ENCODE measurements around the gene CELSR1.

CELSR1 gene

GRCh38 chr22:46460857-46461256 is 76.6 kb downstream of the CELSR1 start:
- Histone ChIP-seq H3K4me3 (ENCODE audit: low read depth, low read length) (no peak overlapping the region), H3K27ac (ENCODE audit: low read depth, low read length) (no peak overlapping the region), H3K9me3 (ENCODE audit: insufficient read depth, low read depth, low read length) (no peaks in the 10 kb centered on the region), H3K4me1 (ENCODE audit: control insufficient read depth in 1 of 2, insufficient read depth in 2 of 2, low read length in 2 of 2) (peaks cover 22 to 25% of the 10 kb centered on the region in 2 experiments), H3K18ac (ENCODE audit: low read length) (no peak overlapping the region), H3K14ac (ENCODE audit: low read length) (no peak overlapping the region), H3K4me2 (ENCODE audit: low read length) (no peak overlapping the region), H4K91ac (ENCODE audit: low read depth, low read length) (no peak overlapping the region), H3K79me2 (ENCODE audit: control insufficient read depth, insufficient read depth, low read length, poor library complexity) (peaks cover 1% of the 10 kb centered on the region), H3K23ac (ENCODE audit: low read length) (no peak overlapping the region), H3K4ac (ENCODE audit: low read depth, low read length) (no peak overlapping the region), H3K36me3 (ENCODE audit: control insufficient read depth in 1 of 2, insufficient read depth in 2 of 2, low read length in 2 of 2) (peaks cover 8 to 9% of the 10 kb centered on the region in 2 experiments), H3K79me1 (ENCODE audit: low read length) (peaks cover 10% of the 10 kb centered on the region), H2AK5ac (ENCODE audit: low read length) (no peak overlapping the region), H2BK5ac (ENCODE audit: low read depth, low read length, poor library complexity) (no peak overlapping the region), H4K12ac (ENCODE audit: low read depth, low read length) (no peak overlapping the region), H2AFZ (ENCODE audit: insufficient read depth, low read length, poor library complexity) (no peak overlapping the region), H2BK12ac (ENCODE audit: low read length) (no peak overlapping the region), H3K9ac (ENCODE audit: low read length) (no peak overlapping the region), H2BK120ac (ENCODE audit: insufficient read depth, low read length, poor library complexity) (no peak overlapping the region), H4K8ac (ENCODE audit: low read depth, low read length) (no peak overlapping the region), H3K27me3 (ENCODE audit: insufficient read depth, low read length) (no peaks in the 10 kb centered on the region)
- no peak for DNase-seq
- WGBS (ENCODE audit: extremely low coverage, insufficient coverage, insufficient read length) = no CpG with 5 or more reads among the region's 12 CpGs

GRCh38 chr22:46459347-46460065 is 77.9 kb downstream of the CELSR1 start:
- peaks cover 1% of the 10 kb centered on the region for H3K9me3 ChIP-seq (ENCODE audit: insufficient read depth, low read depth, low read length)
- no peak for DNase-seq

GRCh38 chr22:46458525-46458924 is 78.9 kb downstream of the CELSR1 start:
- no peaks in the 10 kb centered on the region for H3K27me3 ChIP-seq (ENCODE audit: insufficient read depth, low read length)

More at GRCh38 chr22:46459347-46460065, 77.9 kb downstream of the CELSR1 start:
- no peak overlapping the region for H3K4ac ChIP-seq (ENCODE audit: low read depth, low read length)
- H2BK120ac ChIP-seq (ENCODE audit: insufficient read depth, low read length, poor library complexity) = no peak overlapping the region
- peak overlapping the region; percentile 62 for H2BK12ac ChIP-seq (ENCODE audit: low read length)
- H3K27me3 ChIP-seq (ENCODE audit: insufficient read depth, low read length) = no peaks in the 10 kb centered on the region
- H3K4me2 ChIP-seq (ENCODE audit: low read length) = no peak overlapping the region
- H3K9ac ChIP-seq (ENCODE audit: low read length) = no peak overlapping the region
- no peak overlapping the region for H2BK5ac ChIP-seq (ENCODE audit: low read depth, low read length, poor library complexity)
- H2AK5ac ChIP-seq (ENCODE audit: low read length) = peak overlapping the region; percentile 19
- no peak overlapping the region for H2AFZ ChIP-seq (ENCODE audit: insufficient read depth, low read length, poor library complexity)
- H3K23ac ChIP-seq (ENCODE audit: low read length) = no peak overlapping the region
- peaks cover 1% of the 10 kb centered on the region for H3K79me2 ChIP-seq (ENCODE audit: control insufficient read depth, insufficient read depth, low read length, poor library complexity)
- no peak overlapping the region for H4K8ac ChIP-seq (ENCODE audit: low read depth, low read length)
- H3K4me3 ChIP-seq (ENCODE audit: low read depth, low read length) = no peak overlapping the region
- no peak overlapping the region for H3K27ac ChIP-seq (ENCODE audit: low read depth, low read length)
- H3K79me1 ChIP-seq (ENCODE audit: low read length) = peaks cover 12% of the 10 kb centered on the region
- no peak overlapping the region for H3K14ac ChIP-seq (ENCODE audit: low read length)
- H4K12ac ChIP-seq (ENCODE audit: low read depth, low read length) = no peak overlapping the region
- H3K4me1 ChIP-seq (ENCODE audit: control insufficient read depth in 1 of 2, insufficient read depth in 2 of 2, low read length in 2 of 2) = peaks cover 26 to 34% of the 10 kb centered on the region in 2 experiments
- no peak overlapping the region for H3K18ac ChIP-seq (ENCODE audit: low read length)
- peaks cover 8 to 9% of the 10 kb centered on the region in 2 experiments for H3K36me3 ChIP-seq (ENCODE audit: control insufficient read depth in 1 of 2, insufficient read depth in 2 of 2, low read length in 2 of 2)
- no CpG with 5 or more reads among the region's 17 CpGs for WGBS (ENCODE audit: extremely low coverage, insufficient coverage, insufficient read length)
- H4K91ac ChIP-seq (ENCODE audit: low read depth, low read length) = peak overlapping the region; percentile 52

GRCh38 chr22:46457502-46458488 is 79.6 kb downstream of the CELSR1 start:
- Histone ChIP-seq H4K12ac (ENCODE audit: low read depth, low read length) (no peak overlapping the region), H4K8ac (ENCODE audit: low read depth, low read length) (peak overlapping the region; percentile 1), H2BK120ac (ENCODE audit: insufficient read depth, low read length, poor library complexity) (peak overlapping the region; percentile 24), H4K91ac (ENCODE audit: low read depth, low read length) (peak overlapping the region; percentile 78), H3K4ac (ENCODE audit: low read depth, low read length) (peak overlapping the region; percentile 0), H3K4me1 (ENCODE audit: control insufficient read depth in 1 of 2, insufficient read depth in 2 of 2, low read length in 2 of 2) (peaks cover 42 to 51% of the 10 kb centered on the region in 2 experiments), H3K27me3 (ENCODE audit: insufficient read depth, low read length) (no peaks in the 10 kb centered on the region), H3K18ac (ENCODE audit: low read length) (peak overlapping the region; percentile 7), H3K4me2 (ENCODE audit: low read length) (peak overlapping the region; percentile 34), H3K36me3 (ENCODE audit: control insufficient read depth in 1 of 2, insufficient read depth in 2 of 2, low read length in 2 of 2) (peaks cover 0 to 2% of the 10 kb centered on the region in 2 experiments), H3K27ac (ENCODE audit: low read depth, low read length) (peak overlapping the region; percentile 54), H3K4me3 (ENCODE audit: low read depth, low read length) (no peak overlapping the region), H3K23ac (ENCODE audit: low read length) (no peak overlapping the region), H2AFZ (ENCODE audit: insufficient read depth, low read length, poor library complexity) (no peak overlapping the region), H2BK12ac (ENCODE audit: low read length) (peak overlapping the region; percentile 15), H3K79me1 (ENCODE audit: low read length) (peaks cover 21% of the 10 kb centered on the region), H2BK5ac (ENCODE audit: low read depth, low read length, poor library complexity) (peak overlapping the region; percentile 7), H3K14ac (ENCODE audit: low read length) (peak overlapping the region; percentile 17), H3K79me2 (ENCODE audit: control insufficient read depth, insufficient read depth, low read length, poor library complexity) (peaks cover 1% of the 10 kb centered on the region), H3K9ac (ENCODE audit: low read length) (no peak overlapping the region), H2AK5ac (ENCODE audit: low read length) (peak overlapping the region; percentile 8), H3K9me3 (ENCODE audit: insufficient read depth, low read depth, low read length) (peaks cover 1% of the 10 kb centered on the region)
- WGBS (ENCODE audit: extremely low coverage, insufficient coverage, insufficient read length) = no CpG with 5 or more reads among the region's 34 CpGs
- peak; percentile 97 to 98 for DNase-seq

More at GRCh38 chr22:46458525-46458924, 78.9 kb downstream of the CELSR1 start:
- H4K8ac ChIP-seq (ENCODE audit: low read depth, low read length) = peak overlapping the region; percentile 1
- H3K23ac ChIP-seq (ENCODE audit: low read length) = no peak overlapping the region
- DNase-seq = peak in 1 of 2 donors; percentile 20
- H3K4me2 ChIP-seq (ENCODE audit: low read length) = no peak overlapping the region
- peak overlapping the region; percentile 7 for H2BK5ac ChIP-seq (ENCODE audit: low read depth, low read length, poor library complexity)
- peak overlapping the region; percentile 0 for H3K4ac ChIP-seq (ENCODE audit: low read depth, low read length)
- no peak overlapping the region for H2AFZ ChIP-seq (ENCODE audit: insufficient read depth, low read length, poor library complexity)
- H3K14ac ChIP-seq (ENCODE audit: low read length) = peak overlapping the region; percentile 17
- H3K9me3 ChIP-seq (ENCODE audit: insufficient read depth, low read depth, low read length) = peaks cover 1% of the 10 kb centered on the region
- H3K79me2 ChIP-seq (ENCODE audit: control insufficient read depth, insufficient read depth, low read length, poor library complexity) = peaks cover 1% of the 10 kb centered on the region
- H3K27ac ChIP-seq (ENCODE audit: low read depth, low read length) = peak overlapping the region; percentile 54
- peak overlapping the region; percentile 15 for H2BK12ac ChIP-seq (ENCODE audit: low read length)
- H3K4me3 ChIP-seq (ENCODE audit: low read depth, low read length) = no peak overlapping the region
- H3K4me1 ChIP-seq (ENCODE audit: control insufficient read depth in 1 of 2, insufficient read depth in 2 of 2, low read length in 2 of 2) = peaks cover 35 to 44% of the 10 kb centered on the region in 2 experiments
- peak overlapping the region; percentile 24 for H2BK120ac ChIP-seq (ENCODE audit: insufficient read depth, low read length, poor library complexity)
- peak overlapping the region; percentile 7 for H3K18ac ChIP-seq (ENCODE audit: low read length)
- H2AK5ac ChIP-seq (ENCODE audit: low read length) = peak overlapping the region; percentile 8
- no CpG with 5 or more reads among the region's 7 CpGs for WGBS (ENCODE audit: extremely low coverage, insufficient coverage, insufficient read length)
- H4K91ac ChIP-seq (ENCODE audit: low read depth, low read length) = peak overlapping the region; percentile 78
- H3K79me1 ChIP-seq (ENCODE audit: low read length) = peaks cover 17% of the 10 kb centered on the region
- peaks cover 2 to 4% of the 10 kb centered on the region in 2 experiments for H3K36me3 ChIP-seq (ENCODE audit: control insufficient read depth in 1 of 2, insufficient read depth in 2 of 2, low read length in 2 of 2)
- H4K12ac ChIP-seq (ENCODE audit: low read depth, low read length) = no peak overlapping the region
- no peak overlapping the region for H3K9ac ChIP-seq (ENCODE audit: low read length)

All from trophoblast cell (in vitro differentiated cells and primary cell).